ENCODE measurements around the gene DNAH1.
"Not testable (repeated sequence)": the region's sequence is repeated elsewhere in the genome, so short reads cannot be mapped to it uniquely, and the experiment has no call there.

Gene DNAH1

GRCh38 chr3:52338131-52338530 is 22.0 kb downstream of the DNAH1 start:
- not testable (repeated sequence) for DNase-seq (ENCODE audit: low spot score)

GRCh38 chr3:52339612-52340011 is 23.5 kb downstream of the DNAH1 start:
- DNase-seq (ENCODE audit: low spot score) = no peak

- no peak for DNase-seq (ENCODE audit: low spot score)
These were observed 25.0 kb downstream of the DNAH1 start for GRCh38 chr3:52341123-52341522.

- DNase-seq (ENCODE audit: low spot score) = no peak
These were observed 28.0 kb downstream of the DNAH1 start for GRCh38 chr3:52343946-52344600.

GRCh38 chr3:52345521-52346109 is 29.5 kb downstream of the DNAH1 start:
- DNase-seq (ENCODE audit: low spot score) = no peak

GRCh38 chr3:52346623-52347530 is 30.8 kb downstream of the DNAH1 start:
- DNase-seq (ENCODE audit: low spot score) = no peak

GRCh38 chr3:52347716-52348635 is 31.9 kb downstream of the DNAH1 start:
- DNase-seq (ENCODE audit: low spot score) = no peak

- DNase-seq (ENCODE audit: low spot score) = no peak
These were observed 33.0 kb downstream of the DNAH1 start for GRCh38 chr3:52349131-52349530.

GRCh38 chr3:52349611-52350395 is 33.7 kb downstream of the DNAH1 start:
- no peak for DNase-seq (ENCODE audit: low spot score)

GRCh38 chr3:52350416-52350815 is 34.3 kb downstream of the DNAH1 start:
- no peak for DNase-seq (ENCODE audit: low spot score)

GRCh38 chr3:52350981-52351761 is 35.1 kb downstream of the DNAH1 start:
- DNase-seq (ENCODE audit: low spot score) = no peak

GRCh38 chr3:52351762-52352368 is 35.7 kb downstream of the DNAH1 start:
- DNase-seq (ENCODE audit: low spot score) = no peak

GRCh38 chr3:52352566-52352965 is 36.4 kb downstream of the DNAH1 start:
- DNase-seq (ENCODE audit: low spot score) = no peak

- DNase-seq (ENCODE audit: low spot score) = no peak
These were observed 37.3 kb downstream of the DNAH1 start for GRCh38 chr3:52353291-52353855.

GRCh38 chr3:52354676-52355075 is 38.6 kb downstream of the DNAH1 start:
- DNase-seq (ENCODE audit: low spot score) = no peak

GRCh38 chr3:52355526-52355925 is 39.4 kb downstream of the DNAH1 start:
- DNase-seq (ENCODE audit: low spot score) = no peak

GRCh38 chr3:52356126-52356525 is 40.0 kb downstream of the DNAH1 start:
- DNase-seq (ENCODE audit: low spot score) = no peak

- no peak for DNase-seq (ENCODE audit: low spot score)
These were observed 41.3 kb downstream of the DNAH1 start for GRCh38 chr3:52357151-52358080.
